Measurements from ENCODE around the gene CHTOP. TPM values are rescaled to one million over a fixed set of nuclear protein-coding genes. Genes with fewer than 3 reads are reported as not detected.

CHTOP gene
- total and polyA plus RNA-seq, 2 of the 13 experiments (the other 11 are each of a cell fraction or from before 2014, with no cell fraction given) = 38.0 to 51.9 TPM

GRCh38 chr1:153631047-153632022 lies 2.5 kb upstream of the CHTOP start (continued):
- TF ChIP-seq GATA4 (IDR thresholded peaks at IDR 0.05; ENCODE audit: borderline replicate concordance, low read depth) = no peak
- peak; percentile 81 for TF ChIP-seq KDM6A (CRISPR knock-in tag; IDR thresholded peaks at IDR 0.05; ENCODE audit: low read depth)
- TF ChIP-seq FOXM1 (CRISPR knock-in tag; IDR thresholded peaks at IDR 0.05) = no peak
- 0 out of 2 replicates have a peak, but pooled peaks have one; percentile 26 for TF ChIP-seq ERF (CRISPR knock-in tag; IDR thresholded peaks at IDR 0.05)
- no peak for TF ChIP-seq ZNF597 (CRISPR knock-in tag; IDR thresholded peaks at IDR 0.05)
- TF ChIP-seq NCOA2 (CRISPR knock-in tag; IDR thresholded peaks at IDR 0.05) = 0 out of 2 replicates have a peak, but pooled peaks have one; percentile 43
- TF ChIP-seq KLF9 (CRISPR knock-in tag; IDR thresholded peaks at IDR 0.05; ENCODE audit: low read depth) = no peak
- 0 out of 2 replicates have a peak, but pooled peaks have one; percentile 29 for TF ChIP-seq ARID3A (IDR thresholded peaks at IDR 0.05; ENCODE audit: low read depth, low read length)
- TF ChIP-seq BCL6 (CRISPR knock-in tag; IDR thresholded peaks at IDR 0.05) = 0 out of 2 replicates have a peak, but pooled peaks have one; percentile 7
- TF ChIP-seq HNF4A (CRISPR knock-in tag; IDR thresholded peaks at IDR 0.05) = peak; percentile 91
- no peak for TF ChIP-seq SOX6 (IDR thresholded peaks at IDR 0.05)
- peak; percentile 33; the same call in 1 of the 2 replicates for TF ChIP-seq SOX6 (CRISPR knock-in tag; IDR thresholded peaks at IDR 0.05)
- TF ChIP-seq CREM (IDR thresholded peaks at IDR 0.05) = peak; percentile 39; the same call in 1 of the 2 replicates
- no peak for TF ChIP-seq CREM (CRISPR knock-in tag; IDR thresholded peaks at IDR 0.05)
- no peak for TF ChIP-seq ZNF441 (CRISPR knock-in tag; IDR thresholded peaks at IDR 0.05; ENCODE audit: borderline replicate concordance)
- peak; percentile 91 for TF ChIP-seq PAXIP1 (CRISPR knock-in tag; conservative IDR thresholded peaks at IDR 0.05)
- TF ChIP-seq TSC22D2 (CRISPR knock-in tag; IDR thresholded peaks at IDR 0.05; ENCODE audit: borderline replicate concordance) = no peak

All from HepG2 (cell line).